ENCODE data around the gene AUTS2. TPM values are rescaled to one million over a fixed set of nuclear protein-coding genes. Genes with fewer than 3 reads are reported as not detected.

Gene AUTS2
- total and polyA plus RNA-seq, 9 of the 15 experiments (the other 6 are each of a cell fraction or from before 2014, with no cell fraction given), result 0.58 TPM; not detected in 8

DNA sequence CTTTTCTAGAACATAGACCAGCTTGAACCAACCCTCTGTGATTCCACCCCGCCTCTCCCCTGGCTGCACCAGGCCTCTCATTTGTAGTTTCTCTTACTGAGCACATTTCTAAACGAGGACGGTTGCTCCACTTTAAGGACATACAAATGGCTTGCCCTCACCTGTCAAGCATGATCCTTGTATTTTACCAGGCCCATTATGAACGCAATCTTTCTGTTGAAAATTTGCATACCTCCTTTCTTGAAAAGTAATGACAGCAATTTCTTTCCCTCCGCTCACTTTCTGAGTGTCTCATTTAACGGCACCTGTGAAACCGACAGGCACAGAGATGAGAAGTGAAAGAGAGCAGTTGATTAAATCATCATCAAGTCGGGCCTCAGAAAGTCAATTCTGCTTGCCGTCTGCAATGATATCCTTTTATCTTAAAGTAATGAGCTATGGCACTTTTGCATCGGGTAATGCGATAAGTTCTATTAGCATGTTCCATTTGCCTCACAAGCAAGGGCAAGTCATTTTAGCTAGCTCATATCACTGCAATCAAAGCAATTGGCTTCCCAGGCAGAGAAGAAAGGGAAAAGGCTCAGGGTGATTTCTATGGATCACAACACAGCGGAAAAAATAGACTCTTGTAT is 828.1 kb downstream of the AUTS2 start:
- no peaks in the 10 kb centered on the region for H3K36me3 ChIP-seq (ENCODE audit: control insufficient read depth, insufficient read depth, low read length)
- TF ChIP-seq, protein P1, sequence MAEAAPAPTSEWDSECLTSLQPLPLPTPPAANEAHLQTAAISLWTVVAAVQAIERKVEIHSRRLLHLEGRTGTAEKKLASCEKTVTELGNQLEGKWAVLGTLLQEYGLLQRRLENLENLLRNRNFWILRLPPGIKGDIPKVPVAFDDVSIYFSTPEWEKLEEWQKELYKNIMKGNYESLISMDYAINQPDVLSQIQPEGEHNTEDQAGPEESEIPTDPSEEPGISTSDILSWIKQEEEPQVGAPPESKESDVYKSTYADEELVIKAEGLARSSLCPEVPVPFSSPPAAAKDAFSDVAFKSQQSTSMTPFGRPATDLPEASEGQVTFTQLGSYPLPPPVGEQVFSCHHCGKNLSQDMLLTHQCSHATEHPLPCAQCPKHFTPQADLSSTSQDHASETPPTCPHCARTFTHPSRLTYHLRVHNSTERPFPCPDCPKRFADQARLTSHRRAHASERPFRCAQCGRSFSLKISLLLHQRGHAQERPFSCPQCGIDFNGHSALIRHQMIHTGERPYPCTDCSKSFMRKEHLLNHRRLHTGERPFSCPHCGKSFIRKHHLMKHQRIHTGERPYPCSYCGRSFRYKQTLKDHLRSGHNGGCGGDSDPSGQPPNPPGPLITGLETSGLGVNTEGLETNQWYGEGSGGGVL (CRISPR knock-in tag; IDR thresholded peaks at IDR 0.05), result no peak
- no peak for TF ChIP-seq FUS (optimal IDR thresholded peaks at IDR 0.05; ENCODE audit: low read depth, low read length)
- no peak for TF ChIP-seq BDP1 (IDR thresholded peaks at IDR 0.05; ENCODE audit: insufficient read depth, insufficient read length)
- TF ChIP-seq, protein P2, sequence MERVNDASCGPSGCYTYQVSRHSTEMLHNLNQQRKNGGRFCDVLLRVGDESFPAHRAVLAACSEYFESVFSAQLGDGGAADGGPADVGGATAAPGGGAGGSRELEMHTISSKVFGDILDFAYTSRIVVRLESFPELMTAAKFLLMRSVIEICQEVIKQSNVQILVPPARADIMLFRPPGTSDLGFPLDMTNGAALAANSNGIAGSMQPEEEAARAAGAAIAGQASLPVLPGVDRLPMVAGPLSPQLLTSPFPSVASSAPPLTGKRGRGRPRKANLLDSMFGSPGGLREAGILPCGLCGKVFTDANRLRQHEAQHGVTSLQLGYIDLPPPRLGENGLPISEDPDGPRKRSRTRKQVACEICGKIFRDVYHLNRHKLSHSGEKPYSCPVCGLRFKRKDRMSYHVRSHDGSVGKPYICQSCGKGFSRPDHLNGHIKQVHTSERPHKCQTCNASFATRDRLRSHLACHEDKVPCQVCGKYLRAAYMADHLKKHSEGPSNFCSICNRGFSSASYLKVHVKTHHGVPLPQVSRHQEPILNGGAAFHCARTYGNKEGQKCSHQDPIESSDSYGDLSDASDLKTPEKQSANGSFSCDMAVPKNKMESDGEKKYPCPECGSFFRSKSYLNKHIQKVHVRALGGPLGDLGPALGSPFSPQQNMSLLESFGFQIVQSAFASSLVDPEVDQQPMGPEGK (CRISPR knock-in tag; IDR thresholded peaks at IDR 0.05; ENCODE audit: borderline replicate concordance), result no peak
- H3K27me3 ChIP-seq (ENCODE audit: control insufficient read depth in 2 of 2, insufficient read depth in 2 of 2, low read length in 2 of 2), result peaks cover 2 to 10% of the 10 kb centered on the region in 2 experiments; a peak in 2 of 5 replicates
- intact Hi-C loops (cut with micrococcal nuclease) (no loop called here), in situ Hi-C loops (cut with MboI) (no loop called here)
- FAIRE-seq, result no peak
- no peaks in the 10 kb centered on the region for H3K79me2 ChIP-seq (ENCODE audit: control insufficient read depth, insufficient read depth, low read length)
- 3% methylated on average over 12 of the region's 12 CpGs for WGBS (ENCODE audit: insufficient coverage, low coverage, missing lambda C conversion rate)
- no peak overlapping the region for H3K4me3 ChIP-seq
- ATAC-seq, result no peak
- DNase-seq (ENCODE audit: extremely low read depth in 1 of 4, low spot score in 3 of 4), result no peak
- H4K20me1 ChIP-seq (replicated peaks; ENCODE audit: control insufficient read depth, insufficient read depth, low read length), result no peaks in the 10 kb centered on the region
- H3K4me1 ChIP-seq (replicated peaks in 1 of 2; ENCODE audit: control insufficient read depth in 2 of 2, insufficient read depth in 2 of 2, low read length in 2 of 2), result no peaks in the 10 kb centered on the region
- H3K27ac ChIP-seq (ENCODE audit: extremely low read depth, low read depth, low read length), result no peak overlapping the region
- no peak overlapping the region for H2AFZ ChIP-seq (ENCODE audit: low read depth, low read length)
- BruUV-seq (replicated peaks), result no TSS peak
- no peak overlapping the region for H3K4me2 ChIP-seq (ENCODE audit: insufficient read depth, low read length)
- no peaks in the 10 kb centered on the region for H3K9me1 ChIP-seq (ENCODE audit: control insufficient read depth, insufficient read depth, low read length)
- H3K9ac ChIP-seq (ENCODE audit: insufficient read depth in 1 of 2, low read depth in 2 of 2, low read length in 2 of 2), result no peak overlapping the region
- ChIA-PET POLR2A (interaction anchor here (1.5 kb wide), 1 partner anchor 14 kb away, joined by 3 read pairs; no protein-coding TSS in a partner anchor), CTCF (ENCODE audit: low intra/inter-chr PET ratio) (no interaction called here)
- no peaks in the 10 kb centered on the region for H3K9me3 ChIP-seq (replicated peaks; ENCODE audit: control insufficient read depth, insufficient read depth, low read depth, low read length)
